CD14-positive monocyte (primary cell): ENCODE results near the gene MXRA8. TPM values are rescaled to one million over a fixed set of nuclear protein-coding genes. Genes with fewer than 3 reads are reported as not detected.

ENCODE experiments used
- DNase-seq, 3 donors: peaks; one replicate each; pipeline ENCODE4 v3.0.0-alpha.2; 2011 to 2022
- H2AFZ ChIP-seq: 2 replicates; pipeline ENCODE4 v1.6.0; 2012; ENCODE audit warnings: mild to moderate bottlenecking, low read depth, low read length, inconsistent platforms; ENCODE audit not compliant: insufficient read depth, poor library complexity, severe bottlenecking
- H3K27ac ChIP-seq, 2 donors: 1 replicate in 1 of 2; 2 replicates in 1 of 2; pipeline ENCODE4 v1.5.1; 2012 to 2013; ENCODE audit warnings: low read length in 2 of 2, control low read depth in 1 of 2, inconsistent platforms in 1 of 2, low read depth in 1 of 2, mild to moderate bottlenecking in 1 of 2
- H3K27me3 ChIP-seq, 2 donors: one replicate each; pipeline versions ENCODE4 v1.6.0 to v1.6.1; 2011 to 2013; ENCODE audit warnings: low read length in 2 of 2; ENCODE audit not compliant: control insufficient read depth in 2 of 2, insufficient read depth in 2 of 2
- H3K36me3 ChIP-seq, 2 donors: replicated peaks in 1 of 2; 1 replicate in 1 of 2; 2 replicates in 1 of 2; pipeline versions ENCODE4 v1.5.1 to v1.6.1; 2012 to 2013; ENCODE audit warnings: low read length in 2 of 2, control low read depth in 1 of 2, inconsistent platforms in 1 of 2, mild to moderate bottlenecking in 1 of 2; ENCODE audit not compliant: insufficient read depth in 2 of 2, control insufficient read depth in 1 of 2
- H3K4me1 ChIP-seq, 2 donors: 1 replicate in 1 of 2; 2 replicates in 1 of 2; pipeline versions ENCODE4 v1.5.1 to v1.6.1; 2012 to 2013; ENCODE audit warnings: low read length in 2 of 2, control low read depth in 1 of 2, inconsistent platforms in 1 of 2, mild to moderate bottlenecking in 1 of 2, moderate library complexity in 1 of 2; ENCODE audit not compliant: insufficient read depth in 2 of 2, control insufficient read depth in 1 of 2
- H3K4me2 ChIP-seq: replicated peaks from 2 replicates; pipeline ENCODE3; 2012; ENCODE audit warnings: low read length, moderate library complexity, mild to moderate bottlenecking; ENCODE audit not compliant: poor library complexity, severe bottlenecking; ENCODE audit errors: extremely low read depth
- H3K4me3 ChIP-seq, 3 experiments: fragments of 200-600 bp in 1 of 3; sonication (generic) in 1 of 3; replicated peaks in 1 of 3; 1 replicate in 2 of 3; 2 replicates in 1 of 3; pipeline ENCODE4 v1.5.1; 2011 to 2013; ENCODE audit warnings: low read length in 3 of 3, mild to moderate bottlenecking in 3 of 3, control low read depth in 2 of 3, low read depth in 2 of 3, inconsistent platforms in 1 of 3, moderate library complexity in 1 of 3
- H3K79me2 ChIP-seq: 2 replicates; pipeline ENCODE4 v1.6.0; 2012; ENCODE audit warnings: mild to moderate bottlenecking, control low read depth, inconsistent platforms, low read length, moderate library complexity; ENCODE audit not compliant: insufficient read depth
- H3K9ac ChIP-seq: 2 replicates; pipeline ENCODE4 v1.6.0; 2017; ENCODE audit warnings: low read length, mild to moderate bottlenecking; ENCODE audit not compliant: insufficient read depth, poor library complexity, severe bottlenecking
- H3K9me3 ChIP-seq, 2 donors: replicated peaks in 1 of 2; 1 replicate in 1 of 2; 2 replicates in 1 of 2; pipeline versions ENCODE4 v1.5.1 to v1.6.1; 2012 to 2013; ENCODE audit warnings: low read length in 2 of 2, control low read depth in 1 of 2; ENCODE audit not compliant: control insufficient read depth in 1 of 2, insufficient read depth in 1 of 2
- H4K20me1 ChIP-seq: 2 replicates; pipeline ENCODE4 v1.6.0; 2012; ENCODE audit warnings: mild to moderate bottlenecking, low read length, control low read depth, moderate library complexity; ENCODE audit not compliant: insufficient read depth
- H3K27ac Mint-ChIP-seq, 7 donors: one replicate each; pipeline ENCODE4 v1.8.0; 2020; ENCODE audit warnings: mild to moderate bottlenecking in 7 of 7, mixed read lengths in 7 of 7, moderate library complexity in 6 of 7, inconsistent platforms in 2 of 7
- H3K27me3 Mint-ChIP-seq, 3 donors: one replicate each; pipeline ENCODE4 v1.8.0; 2021 to 2022; ENCODE audit warnings: low read depth in 3 of 3, mild to moderate bottlenecking in 3 of 3, mixed read lengths in 3 of 3, moderate library complexity in 3 of 3, inconsistent platforms in 1 of 3
- H3K36me3 Mint-ChIP-seq, 2 donors: one replicate each; pipeline ENCODE4 v1.8.0; 2020; ENCODE audit warnings: mixed read lengths in 2 of 2, inconsistent platforms in 1 of 2, mild to moderate bottlenecking in 1 of 2
- H3K4me1 Mint-ChIP-seq: one replicate; pipeline ENCODE4 v1.8.0; 2020; ENCODE audit warnings: mild to moderate bottlenecking, mixed read lengths
- H3K4me3 Mint-ChIP-seq, 2 donors: one replicate each; pipeline ENCODE4 v1.8.0; 2020; ENCODE audit warnings: mild to moderate bottlenecking in 2 of 2, mixed read lengths in 2 of 2, moderate library complexity in 1 of 2
- H3K9me3 Mint-ChIP-seq, 7 donors: one replicate each; pipeline ENCODE4 v1.8.0; 2020 to 2022; ENCODE audit warnings: mixed read lengths in 7 of 7, mild to moderate bottlenecking in 6 of 7, moderate library complexity in 6 of 7, inconsistent platforms in 2 of 7
- WGBS: methylation state at CpG from one replicate; pipeline ENCODE4 v1.1.5; 2013; ENCODE audit warnings: missing lambda C conversion rate; ENCODE audit not compliant: insufficient coverage; 5-methylcytosine and 5-hydroxymethylcytosine counted together
- intact Hi-C, 2 donors: fragments of 100-400 bp; cut with micrococcal nuclease; formaldehyde crosslinking; loops; one replicate each; pipeline versions ENCODE4 v1.15.0 to v1.15.1; 2023
- polyA plus RNA-seq, 3 donors: library from polyadenylated mRNA; depleted of rRNA in 1 of 3; unstranded in 2 of 3; stranded (reverse) in 1 of 3; fragments of 300-500 nt in 2 of 3; fragments of >200 nt in 1 of 3; fragmentation: Illumina TruSeq in 2 of 3; gene quantifications; 1 replicate in 2 of 3; 2 replicates in 1 of 3; pipeline ENCODE4 v1.2.3, GENCODE V29; 2012 to 2021
- TF ChIP-seq, protein P1 (sequence below): fragments of 200-600 bp; IDR thresholded peaks from one replicate; pipeline ENCODE4 v1.8.0; 2022; ENCODE audit warnings: antibody characterized with exemption, mild to moderate bottlenecking

The MXRA8 gene
- polyA plus RNA-seq, 3 donors, result not detected

DNA sequence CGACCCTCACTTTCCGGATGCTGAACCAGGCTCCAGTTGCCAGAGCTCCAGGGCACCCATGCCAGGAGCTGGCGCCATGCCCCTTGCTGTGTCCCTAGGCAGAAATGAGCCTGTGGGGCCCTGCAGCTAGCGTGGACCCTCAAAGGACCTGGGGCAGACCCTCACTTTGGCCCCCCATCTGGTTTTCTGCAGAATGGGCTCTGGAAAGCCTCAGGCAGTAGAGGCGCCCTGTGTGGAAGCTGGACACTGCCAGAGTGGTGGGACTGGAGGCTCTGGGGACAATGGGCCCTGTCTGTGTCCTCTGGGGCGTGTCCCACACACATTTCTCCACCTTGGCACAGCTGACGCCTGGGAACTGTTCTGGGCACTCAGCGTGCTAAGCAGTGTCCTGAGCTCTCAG is 22.9 kb upstream of the MXRA8 start:
- Histone ChIP-seq H3K9me3 (no peaks in the 10 kb centered on the region), H3K27ac (no peak overlapping the region), H4K20me1 (peaks cover 11% of the 10 kb centered on the region), H3K4me1 (no peaks in the 10 kb centered on the region), H2AFZ (no peak overlapping the region), H3K79me2 (peaks cover 6% of the 10 kb centered on the region), H3K9ac (no peak overlapping the region), H3K4me3 (no peak overlapping the region), H3K27me3 (no peaks in the 10 kb centered on the region), H3K36me3 (peaks cover 11 to 22% of the 10 kb centered on the region in 2 donors), H3K4me2 (no peak overlapping the region)
- intact Hi-C loops, result no loop called here
- H3K9me3 Mint-ChIP-seq, result no peaks in the 10 kb centered on the region
- peaks cover 0 to 2% (median 0%) of the 10 kb centered on the region in 3 donors for H3K27me3 Mint-ChIP-seq
- peaks cover 13 to 19% of the 10 kb centered on the region in 2 donors for H3K36me3 Mint-ChIP-seq
- no peak overlapping the region for H3K27ac Mint-ChIP-seq
- no peaks in the 10 kb centered on the region for H3K4me1 Mint-ChIP-seq
- TF ChIP-seq, protein P1, sequence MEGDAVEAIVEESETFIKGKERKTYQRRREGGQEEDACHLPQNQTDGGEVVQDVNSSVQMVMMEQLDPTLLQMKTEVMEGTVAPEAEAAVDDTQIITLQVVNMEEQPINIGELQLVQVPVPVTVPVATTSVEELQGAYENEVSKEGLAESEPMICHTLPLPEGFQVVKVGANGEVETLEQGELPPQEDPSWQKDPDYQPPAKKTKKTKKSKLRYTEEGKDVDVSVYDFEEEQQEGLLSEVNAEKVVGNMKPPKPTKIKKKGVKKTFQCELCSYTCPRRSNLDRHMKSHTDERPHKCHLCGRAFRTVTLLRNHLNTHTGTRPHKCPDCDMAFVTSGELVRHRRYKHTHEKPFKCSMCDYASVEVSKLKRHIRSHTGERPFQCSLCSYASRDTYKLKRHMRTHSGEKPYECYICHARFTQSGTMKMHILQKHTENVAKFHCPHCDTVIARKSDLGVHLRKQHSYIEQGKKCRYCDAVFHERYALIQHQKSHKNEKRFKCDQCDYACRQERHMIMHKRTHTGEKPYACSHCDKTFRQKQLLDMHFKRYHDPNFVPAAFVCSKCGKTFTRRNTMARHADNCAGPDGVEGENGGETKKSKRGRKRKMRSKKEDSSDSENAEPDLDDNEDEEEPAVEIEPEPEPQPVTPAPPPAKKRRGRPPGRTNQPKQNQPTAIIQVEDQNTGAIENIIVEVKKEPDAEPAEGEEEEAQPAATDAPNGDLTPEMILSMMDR, result no peak
- H3K4me3 Mint-ChIP-seq, result no peak overlapping the region
- DNase-seq, result no peak
- 86% methylated on average over 8 of the region's 8 CpGs for WGBS

DNA sequence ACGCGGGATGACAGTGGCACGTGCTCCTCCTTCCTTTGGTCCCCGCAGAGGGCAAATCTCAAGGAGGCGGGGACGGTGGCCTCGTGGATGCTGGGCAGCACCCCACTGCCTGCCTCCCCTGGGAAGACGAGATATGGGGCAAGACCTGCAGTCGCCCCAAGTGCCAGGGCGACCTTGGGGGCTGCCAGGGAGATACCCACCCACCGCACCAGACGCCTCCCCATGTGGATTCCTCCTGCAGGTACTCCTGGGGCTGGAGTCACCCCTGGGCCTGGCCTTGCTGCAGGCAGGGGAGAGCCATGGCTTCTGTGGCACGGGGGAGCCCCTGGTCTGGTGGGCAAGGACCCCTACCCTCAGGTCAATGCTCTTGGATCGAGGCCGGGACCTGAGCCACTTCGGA is 22.5 kb upstream of the MXRA8 start:
- no peaks in the 10 kb centered on the region for H3K4me1 Mint-ChIP-seq
- Histone ChIP-seq H3K79me2 (peaks cover 6% of the 10 kb centered on the region), H3K9ac (no peak overlapping the region), H3K36me3 (peaks cover 7 to 18% of the 10 kb centered on the region in 2 donors), H3K27ac (no peak overlapping the region), H3K4me2 (no peak overlapping the region), H2AFZ (no peak overlapping the region), H3K4me1 (peaks cover 2 to 4% of the 10 kb centered on the region in 2 donors), H3K4me3 (no peak overlapping the region), H4K20me1 (peaks cover 7% of the 10 kb centered on the region), H3K27me3 (no peaks in the 10 kb centered on the region), H3K9me3 (no peaks in the 10 kb centered on the region)
- 97% methylated on average over 16 of the region's 16 CpGs for WGBS
- intact Hi-C loops, result no loop called here
- no peak for DNase-seq
- H3K9me3 Mint-ChIP-seq, result no peaks in the 10 kb centered on the region
- peaks cover 0 to 2% (median 0%) of the 10 kb centered on the region in 3 donors for H3K27me3 Mint-ChIP-seq
- no peak overlapping the region for H3K27ac Mint-ChIP-seq
- no peak overlapping the region for H3K4me3 Mint-ChIP-seq
- TF ChIP-seq, protein P1, result no peak
- H3K36me3 Mint-ChIP-seq, result peaks cover 9 to 15% of the 10 kb centered on the region in 2 donors
